Right ventricle myocardium inferior (tissue), 1 donor: Measurements from ENCODE around the gene OPTC. TPM values are rescaled to one million over a fixed set of nuclear protein-coding genes. Genes with fewer than 3 reads are reported as not detected.

ENCODE experiments used
- ATAC-seq: fragments of 200-7000 bp; cut with Tn5 transposase; one replicate; pipeline ENCODE4 v1.9.1; 2020; ENCODE audit warnings: mild to moderate bottlenecking, moderate library complexity
- DNase-seq: peaks from one replicate; pipeline ENCODE4 v3.0.0; 2021; ENCODE audit errors: missing footprints
- intact Hi-C: fragments of 100-400 bp; cut with DNase I; formaldehyde crosslinking; loops from one replicate; pipeline ENCODE4 v1.11.0; 2022
- total RNA-seq: library from RNA; stranded (reverse); fragmentation: NEBNext Ultra II Directional; extraction: Animal tissue kit (Norgen Biotek cat#: 25700); gene quantifications from one replicate; pipeline ENCODE4 v1.2.1, GENCODE V29; 2021
- donor health status: DM: no; HTN: yes; CAD: no; lungs with severe emphysema.

OPTC gene
- total RNA-seq, 1 donor from 2014 or later, result not detected

GRCh38 chr1:203523667-203524066 is 29.7 kb downstream of the OPTC start:
- ATAC-seq (no peak), DNase-seq (no peak)
- intact Hi-C loops, result no loop called here

GRCh38 chr1:203524152-203524551 is 30.2 kb downstream of the OPTC start:
- DNase-seq (no peak), ATAC-seq (peak; percentile 56)
- intact Hi-C loops, result no loop called here

GRCh38 chr1:203524824-203525223 is 30.9 kb downstream of the OPTC start:
- intact Hi-C loops, result no loop called here
- ATAC-seq, result no peak
- DNase-seq, result no peak

DNA sequence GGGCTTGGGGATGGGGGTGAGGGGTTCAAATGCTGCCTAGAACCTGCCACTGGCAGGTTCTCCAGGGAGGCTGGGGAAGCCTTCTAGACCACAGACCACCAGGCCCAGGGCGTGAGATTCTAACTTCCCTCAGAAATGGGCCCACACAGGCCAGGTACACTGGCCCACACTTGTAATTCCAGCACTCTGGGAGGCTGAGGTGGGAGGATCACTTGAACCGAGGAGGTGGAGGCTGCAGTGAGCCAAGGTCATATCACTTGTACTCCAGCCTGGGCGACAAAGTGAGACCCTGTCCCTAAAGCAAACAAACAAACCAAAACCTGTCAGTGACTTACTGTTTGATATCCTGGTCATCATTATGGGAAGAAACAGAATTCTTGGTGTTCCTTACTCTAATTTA is 31.7 kb downstream of the OPTC start:
- intact Hi-C loops, result no loop called here
- ATAC-seq, result no peak
- no peak for DNase-seq

- intact Hi-C loops, result no loop called here
Measured at GRCh38 chr1:203526130-203526529, 32.2 kb downstream of the OPTC start.

GRCh38 chr1:203526572-203526971 is 32.6 kb downstream of the OPTC start:
- intact Hi-C loops, result no loop called here
- DNase-seq (no peak), ATAC-seq (no peak)

More at GRCh38 chr1:203526130-203526529, 32.2 kb downstream of the OPTC start:
- no peak for ATAC-seq
- DNase-seq, result no peak

DNA sequence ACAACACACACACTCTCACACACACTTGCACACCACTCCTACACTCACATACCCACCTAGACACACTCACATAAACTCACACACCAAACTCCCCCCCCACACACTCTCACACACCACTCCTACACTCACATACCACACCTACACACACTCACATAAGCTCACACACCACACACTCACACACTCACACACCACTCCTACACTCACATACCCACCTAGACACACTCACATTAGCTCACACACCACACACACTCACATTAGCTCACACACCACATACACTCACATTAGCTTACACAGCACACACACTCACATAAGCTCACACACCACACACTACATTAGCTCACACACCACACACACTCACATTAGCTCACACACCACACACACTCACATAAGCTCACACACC is 33.1 kb downstream of the OPTC start:
- no peak for ATAC-seq
- intact Hi-C loops, result no loop called here

GRCh38 chr1:203528063-203528462 is 34.1 kb downstream of the OPTC start:
- intact Hi-C loops, result no loop called here
- ATAC-seq, result no peak

More for the DNA sequence above, 33.1 kb downstream of the OPTC start:
- no peak for DNase-seq

DNA sequence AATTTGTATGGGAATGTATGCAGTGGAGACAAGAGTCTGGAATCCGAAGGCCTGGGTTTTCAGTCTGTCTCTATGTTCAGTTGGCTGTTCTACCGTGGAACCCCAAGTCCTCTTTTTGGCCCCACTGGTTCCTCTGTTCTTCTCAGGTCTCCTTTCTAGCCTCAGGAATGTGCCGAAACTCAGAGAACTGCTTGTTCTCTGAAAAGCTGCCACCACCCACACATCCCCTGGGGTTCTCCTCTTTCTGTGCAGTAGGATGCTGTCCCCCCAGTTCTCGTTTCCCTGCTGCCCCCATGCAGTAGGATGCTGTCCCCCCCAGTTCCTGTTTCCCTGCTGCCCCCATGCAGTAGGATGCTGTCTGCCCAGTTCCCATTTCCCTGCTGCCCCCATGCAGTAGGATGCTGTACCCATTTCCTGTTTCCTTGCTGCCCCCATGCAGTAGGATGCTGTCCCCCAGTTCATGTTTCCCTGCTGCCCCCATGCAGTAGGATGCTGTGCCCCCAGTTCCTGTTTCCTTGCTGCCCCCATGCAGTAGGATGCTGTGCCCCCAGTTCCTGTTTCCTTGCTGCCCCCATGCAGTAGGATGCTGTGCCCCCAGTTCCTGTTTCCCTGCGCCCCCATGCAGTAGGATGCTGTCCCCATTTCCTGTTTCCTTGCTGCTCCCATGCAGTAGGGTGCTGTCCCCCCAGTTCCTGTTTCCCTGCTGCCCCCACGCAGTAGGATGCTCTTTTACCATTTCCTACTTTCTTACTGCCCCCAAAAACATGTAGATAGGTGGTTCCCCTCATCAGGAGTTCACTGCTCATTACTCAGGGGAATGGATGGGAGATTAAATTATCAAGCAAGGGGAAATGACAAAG is 35.3 kb downstream of the OPTC start:
- ATAC-seq (no peak), DNase-seq (no peak)
- intact Hi-C loops, result no loop called here

More at GRCh38 chr1:203528063-203528462, 34.1 kb downstream of the OPTC start:
- no peak for DNase-seq

DNA sequence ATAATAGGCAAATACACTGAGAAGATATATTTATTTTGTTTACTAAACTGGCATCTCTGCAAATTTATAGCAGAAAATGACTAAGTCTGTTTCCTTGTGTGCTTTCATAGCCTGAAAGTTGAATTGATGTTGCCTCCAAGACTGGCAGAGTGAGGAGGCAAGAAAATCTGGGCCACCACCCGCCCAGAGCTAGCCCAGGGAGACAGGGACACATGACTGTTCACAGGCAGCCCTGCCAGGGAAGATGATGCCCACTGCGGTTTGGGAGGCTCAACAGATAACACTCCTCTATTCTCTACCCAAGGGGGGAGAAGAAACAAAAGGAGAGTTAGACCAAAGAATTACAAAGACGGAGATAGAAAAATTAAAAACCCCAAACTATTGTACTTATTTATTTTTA is 37.1 kb downstream of the OPTC start:
- intact Hi-C loops, result no loop called here
- ATAC-seq, result no peak
- no peak for DNase-seq

DNA sequence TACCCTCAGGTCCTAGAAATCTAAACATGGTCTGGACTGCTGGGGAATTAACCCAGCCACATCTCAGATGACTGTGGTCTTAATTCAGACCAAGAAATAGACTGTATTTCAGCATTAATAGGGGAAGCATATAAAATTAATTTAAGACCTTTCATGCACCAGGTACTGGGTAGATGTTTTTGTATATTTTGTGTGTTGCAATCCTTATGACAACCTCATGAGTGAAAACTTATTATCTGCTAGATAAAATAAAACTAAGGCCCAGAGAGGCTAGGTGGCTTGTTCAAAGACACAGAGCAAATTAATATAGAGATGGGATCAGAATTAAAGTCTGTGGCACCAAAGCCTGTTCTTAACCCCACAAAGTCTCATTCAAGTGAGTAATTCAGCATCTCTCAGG is 40.1 kb downstream of the OPTC start:
- DNase-seq, result no peak
- intact Hi-C loops, result no loop called here
- no peak for ATAC-seq

DNA sequence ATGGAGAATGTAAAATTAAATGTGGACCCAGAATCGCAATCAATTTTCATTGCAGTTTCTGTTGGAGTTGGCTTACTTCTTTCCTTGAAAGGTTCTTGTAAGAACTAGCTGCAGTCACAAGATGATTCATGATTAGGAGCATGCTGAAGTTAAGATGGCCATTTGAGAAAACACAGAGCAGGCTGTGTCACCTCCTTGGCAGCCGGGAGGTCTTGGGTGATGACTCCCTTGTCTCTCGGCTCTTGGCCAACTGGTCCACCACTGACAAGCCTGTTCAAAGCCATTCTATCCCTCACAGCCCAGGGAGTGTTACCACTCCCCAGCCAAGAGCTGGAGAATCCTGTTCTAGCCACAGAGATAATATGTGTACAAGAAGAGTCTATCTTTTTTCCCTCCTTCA is 40.6 kb downstream of the OPTC start:
- intact Hi-C loops, result no loop called here
- no peak for DNase-seq
- peak; percentile 36 for ATAC-seq

- intact Hi-C loops, result no loop called here
- DNase-seq, result no peak
- ATAC-seq, result no peak
Measured at GRCh38 chr1:203536575-203536974, 42.6 kb downstream of the OPTC start.

DNA sequence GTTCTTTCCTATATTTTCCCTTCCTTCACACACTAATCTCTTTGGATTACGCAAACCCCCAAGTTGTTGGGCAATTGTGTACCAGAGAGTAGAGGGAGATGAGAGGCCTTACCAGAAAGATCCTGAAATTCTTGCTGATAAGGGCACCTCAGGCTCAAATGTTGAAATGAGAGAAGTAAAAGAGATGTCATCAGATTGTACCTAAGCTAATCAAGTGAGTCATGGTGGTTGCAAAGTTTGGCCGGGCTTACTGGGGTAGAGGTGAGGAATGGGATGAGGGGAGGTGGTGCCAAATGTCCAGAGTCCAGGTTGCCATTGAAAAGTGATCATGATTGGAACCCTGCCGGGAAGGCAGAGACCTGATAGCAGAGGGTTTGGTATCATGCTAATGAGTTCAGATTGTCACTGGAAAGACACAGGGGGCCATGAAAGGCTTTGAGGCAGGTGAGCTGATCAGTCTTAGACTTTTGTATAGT is 43.1 kb downstream of the OPTC start:
- intact Hi-C loops, result no loop called here
- DNase-seq (no peak), ATAC-seq (peak; percentile 18)

- intact Hi-C loops, result loop anchor here (2.0 kb wide), 1 partner anchor 25 kb away; no protein-coding TSS in a partner anchor
- no peak for DNase-seq
- peak; percentile 55 for ATAC-seq
Measured at GRCh38 chr1:203537806-203538464, 44.0 kb downstream of the OPTC start.

DNA sequence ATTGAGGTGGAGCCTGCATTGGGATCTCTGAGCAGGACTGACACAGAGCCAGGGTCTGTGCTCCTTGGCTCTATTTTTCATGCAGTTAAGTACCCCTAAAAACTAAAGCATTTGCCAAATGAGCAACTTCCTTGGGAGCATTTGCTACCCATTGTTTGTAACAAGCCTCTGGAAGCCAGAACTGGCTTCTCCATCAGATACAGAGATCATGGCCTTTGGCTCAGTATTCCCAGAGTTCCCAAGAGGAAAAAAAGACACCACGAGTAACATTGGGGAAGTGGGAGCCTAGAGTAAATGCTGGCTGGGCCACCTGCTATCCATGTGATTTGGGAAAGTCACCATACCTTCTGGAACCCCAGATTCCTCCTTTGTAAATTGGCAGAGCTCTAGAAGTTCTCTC is 44.8 kb downstream of the OPTC start:
- intact Hi-C loops, result loop anchor here (2.0 kb wide), 1 partner anchor 26 kb away; no protein-coding TSS in a partner anchor
- DNase-seq (no peak), ATAC-seq (peak; percentile 18)

DNA sequence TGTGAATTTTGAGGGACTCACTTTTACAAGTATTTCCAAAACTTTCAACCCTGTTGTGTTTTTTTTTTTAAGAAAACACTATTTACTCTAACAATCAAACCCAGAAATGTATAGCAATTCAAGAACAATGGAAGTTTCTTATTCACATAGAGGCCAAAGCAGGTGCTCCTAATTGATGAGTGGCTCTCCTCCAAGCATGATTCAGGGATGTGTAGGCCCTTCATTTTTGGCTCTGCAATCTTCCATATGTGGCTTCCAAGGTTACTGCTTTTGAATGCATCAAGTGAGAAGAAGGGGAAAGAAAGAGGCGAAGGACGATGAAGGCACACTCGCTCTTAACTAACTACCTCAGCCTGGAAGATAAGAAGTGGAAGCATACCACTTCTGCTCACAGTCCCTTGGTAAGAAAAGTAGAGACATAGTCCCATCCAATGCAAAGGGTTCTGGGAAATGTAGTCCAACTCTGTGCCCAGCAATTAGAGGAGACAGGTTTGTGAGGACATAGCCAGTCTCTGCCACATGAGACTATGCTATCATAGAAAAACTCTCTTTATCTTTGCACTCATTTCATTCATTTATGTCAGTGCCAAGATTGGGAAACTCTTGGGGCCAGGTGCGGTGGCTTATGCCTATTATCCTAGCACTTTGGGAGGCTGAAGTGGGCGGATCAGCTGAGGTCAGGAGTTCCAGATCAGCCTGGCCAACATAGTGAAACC is 46.0 kb downstream of the OPTC start:
- ATAC-seq, result peak; percentile 40
- intact Hi-C loops, result loop anchor here (2.0 kb wide), 1 partner anchor 27 kb away; no protein-coding TSS in a partner anchor

DNA sequence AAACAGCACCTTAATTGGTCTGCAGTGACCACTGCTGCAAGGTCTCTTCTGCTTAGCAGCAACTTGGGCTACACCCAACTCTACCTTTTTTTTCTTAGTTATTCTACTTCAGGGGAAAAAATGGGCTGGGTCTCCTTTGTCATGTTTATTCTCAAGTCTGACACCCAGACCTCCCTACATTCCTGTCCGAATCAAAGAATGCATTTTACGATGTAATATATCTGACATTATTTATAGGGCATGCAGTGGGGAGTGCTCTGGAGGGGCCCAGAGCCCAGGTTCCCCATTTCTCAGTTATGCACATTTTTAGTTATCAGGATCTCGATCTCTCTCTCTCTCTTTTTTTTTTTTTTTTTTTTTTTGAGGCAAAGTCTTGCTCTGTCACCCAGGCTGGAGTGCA is 50.5 kb downstream of the OPTC start:
- intact Hi-C loops, result no loop called here

More for the DNA sequence above, 46.0 kb downstream of the OPTC start:
- no peak for DNase-seq

More for the DNA sequence above, 50.5 kb downstream of the OPTC start:
- ATAC-seq (no peak), DNase-seq (no peak)
